ENCODE measurements around the gene CDCA4.
A peak's percentile ranks its signal among the peaks of the same experiment; 100 is the strongest.

CDCA4 gene

GRCh38 chr14:104975481-104976197 lies 45.2 kb downstream of the CDCA4 start:
- DNase-seq (ENCODE audit: low read depth) = no peak

GRCh38 chr14:104974665-104975390 lies 46.1 kb downstream of the CDCA4 start:
- DNase-seq (ENCODE audit: low read depth) = no peak

GRCh38 chr14:104974146-104974541 lies 46.7 kb downstream of the CDCA4 start:
- DNase-seq (ENCODE audit: low read depth) = no peak

- DNase-seq (ENCODE audit: low read depth) = no peak
Measured at GRCh38 chr14:104973385-104974145, 47.3 kb downstream of the CDCA4 start.

GRCh38 chr14:104973135-104973384 lies 47.8 kb downstream of the CDCA4 start:
- peak; percentile 77 for DNase-seq (ENCODE audit: low read depth)

- no peak for DNase-seq (ENCODE audit: low read depth)
Measured at GRCh38 chr14:104972301-104973134, 48.4 kb downstream of the CDCA4 start.

GRCh38 chr14:104971447-104972240 lies 49.2 kb downstream of the CDCA4 start:
- DNase-seq (ENCODE audit: low read depth) = no peak

GRCh38 chr14:104970231-104971068 lies 50.4 kb downstream of the CDCA4 start:
- peak; percentile 60 for DNase-seq (ENCODE audit: low read depth)

- DNase-seq (ENCODE audit: low read depth) = no peak
Measured at GRCh38 chr14:104969741-104970230, 51.1 kb downstream of the CDCA4 start.

GRCh38 chr14:104968541-104969401 lies 52.1 kb downstream of the CDCA4 start:
- DNase-seq (ENCODE audit: low read depth) = no peak

GRCh38 chr14:104968153-104968527 lies 52.7 kb downstream of the CDCA4 start:
- no peak for DNase-seq (ENCODE audit: low read depth)

GRCh38 chr14:104967386-104968152 lies 53.3 kb downstream of the CDCA4 start:
- DNase-seq (ENCODE audit: low read depth) = no peak

GRCh38 chr14:104966981-104967385 lies 53.9 kb downstream of the CDCA4 start:
- DNase-seq (ENCODE audit: low read depth) = no peak

- DNase-seq (ENCODE audit: low read depth) = no peak
Measured at GRCh38 chr14:104966261-104966865, 54.5 kb downstream of the CDCA4 start.

GRCh38 chr14:104965561-104966231 lies 55.2 kb downstream of the CDCA4 start:
- DNase-seq (ENCODE audit: low read depth) = no peak

GRCh38 chr14:104964546-104964945 lies 56.3 kb downstream of the CDCA4 start:
- DNase-seq (ENCODE audit: low read depth) = no peak
